ENCODE data around the gene MYOF.

The MYOF gene

GRCh38 chr10:93482145-93482834 is at the start of gene MYOF:
Gene MYOF, minus strand, starts transcription at chr10:93482334. Its CDS starts 140 bp downstream, at chr10:93482194.
- peak; percentile 10 for DNase-seq

- no peak for DNase-seq
Observed at GRCh38 chr10:93518531-93518930, 36.4 kb upstream of the MYOF start.

GRCh38 chr10:93516006-93516380 is 33.9 kb upstream of the MYOF start:
- DNase-seq = no peak

GRCh38 chr10:93515071-93516005 is 33.2 kb upstream of the MYOF start:
- DNase-seq = no peak

- DNase-seq = no peak
Observed at GRCh38 chr10:93514521-93514920, 32.4 kb upstream of the MYOF start.

GRCh38 chr10:93513091-93513490 is 31.0 kb upstream of the MYOF start:
- no peak for DNase-seq

- no peak for DNase-seq
Observed at GRCh38 chr10:93512565-93512964, 30.4 kb upstream of the MYOF start.

GRCh38 chr10:93509816-93510215 is 27.7 kb upstream of the MYOF start:
- no peak for DNase-seq

GRCh38 chr10:93505075-93505474 is 22.9 kb upstream of the MYOF start:
- no peak for DNase-seq

- no peak for DNase-seq
Observed at GRCh38 chr10:93503075-93503474, 20.9 kb upstream of the MYOF start.

GRCh38 chr10:93501650-93502049 is 19.5 kb upstream of the MYOF start:
- no peak for DNase-seq

- no peak for DNase-seq
Observed at GRCh38 chr10:93498166-93498565, 16.0 kb upstream of the MYOF start.

- peak; percentile 78 for DNase-seq
Observed at GRCh38 chr10:93496322-93497041, 14.3 kb upstream of the MYOF start, which contains the start of gene CEP55. Gene CEP55, plus strand, starts transcription at chr10:93496612. Its CDS starts 3,440 bp downstream, at chr10:93500052.

- peak; percentile 49 for DNase-seq
Observed at GRCh38 chr10:93495654-93496321, 13.7 kb upstream of the MYOF start.

GRCh38 chr10:93494494-93494893 is 12.4 kb upstream of the MYOF start:
- no peak for DNase-seq

GRCh38 chr10:93493162-93493561 is 11.0 kb upstream of the MYOF start:
- DNase-seq = no peak

- DNase-seq = no peak
Observed at GRCh38 chr10:93491602-93492121, 9.5 kb upstream of the MYOF start.

- no peak for DNase-seq
Observed at GRCh38 chr10:93488956-93489528, 6.9 kb upstream of the MYOF start.

- DNase-seq = no peak
Observed at GRCh38 chr10:93485690-93486089, 3.6 kb upstream of the MYOF start.

GRCh38 chr10:93481637-93482144 is 443 bp downstream of the MYOF start:
- DNase-seq = no peak

GRCh38 chr10:93478873-93479272 is 3.3 kb downstream of the MYOF start:
- no peak for DNase-seq

GRCh38 chr10:93476756-93477155 is 5.4 kb downstream of the MYOF start:
- DNase-seq = no peak
